ENCODE results near the gene ANKRD50.

DNA sequence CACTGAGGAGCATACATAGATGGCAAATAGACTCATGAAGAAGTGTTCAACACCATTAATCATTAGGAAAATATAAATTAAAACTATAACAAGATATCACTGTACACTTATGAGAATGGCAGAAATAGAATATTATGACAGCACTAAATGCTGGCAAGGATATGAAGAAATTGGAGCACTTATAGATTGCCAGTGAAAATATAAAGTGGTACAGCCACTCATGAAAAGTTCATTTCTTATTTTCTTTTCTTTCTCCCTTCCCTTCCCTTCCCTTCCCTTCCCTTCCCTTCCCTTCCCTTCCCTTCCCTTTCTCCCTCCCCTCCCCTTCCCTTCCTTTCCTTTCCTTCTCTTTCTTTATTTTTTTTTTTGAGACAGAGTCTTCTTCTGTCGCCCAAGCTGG lies 53.7 kb downstream of the ANKRD50 start:
- TF ChIP-seq, protein P1, sequence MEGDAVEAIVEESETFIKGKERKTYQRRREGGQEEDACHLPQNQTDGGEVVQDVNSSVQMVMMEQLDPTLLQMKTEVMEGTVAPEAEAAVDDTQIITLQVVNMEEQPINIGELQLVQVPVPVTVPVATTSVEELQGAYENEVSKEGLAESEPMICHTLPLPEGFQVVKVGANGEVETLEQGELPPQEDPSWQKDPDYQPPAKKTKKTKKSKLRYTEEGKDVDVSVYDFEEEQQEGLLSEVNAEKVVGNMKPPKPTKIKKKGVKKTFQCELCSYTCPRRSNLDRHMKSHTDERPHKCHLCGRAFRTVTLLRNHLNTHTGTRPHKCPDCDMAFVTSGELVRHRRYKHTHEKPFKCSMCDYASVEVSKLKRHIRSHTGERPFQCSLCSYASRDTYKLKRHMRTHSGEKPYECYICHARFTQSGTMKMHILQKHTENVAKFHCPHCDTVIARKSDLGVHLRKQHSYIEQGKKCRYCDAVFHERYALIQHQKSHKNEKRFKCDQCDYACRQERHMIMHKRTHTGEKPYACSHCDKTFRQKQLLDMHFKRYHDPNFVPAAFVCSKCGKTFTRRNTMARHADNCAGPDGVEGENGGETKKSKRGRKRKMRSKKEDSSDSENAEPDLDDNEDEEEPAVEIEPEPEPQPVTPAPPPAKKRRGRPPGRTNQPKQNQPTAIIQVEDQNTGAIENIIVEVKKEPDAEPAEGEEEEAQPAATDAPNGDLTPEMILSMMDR (IDR thresholded peaks at IDR 0.05; ENCODE audit: low read depth, low read length, poor library complexity, severe bottlenecking) = no peak
- TF ChIP-seq EZH2phosphoT487 (IDR thresholded peaks at IDR 0.05; ENCODE audit: borderline replicate concordance, low read length) = no peak
